ENCODE results near the gene CDH15.
A peak's percentile ranks its signal among the peaks of the same experiment; 100 is the strongest.

The CDH15 gene

GRCh38 chr16:89171216-89172170, at the start of gene CDH15:
Gene CDH15 (plus strand): TSS chr16:89171748. CDS start chr16:89171832, 84 bp downstream.
- DNase-seq (ENCODE audit: low read depth in 2 of 2): peak; percentile 90 to 95

- DNase-seq (ENCODE audit: low read depth in 2 of 2): peak; percentile 16 to 22
Measured at GRCh38 chr16:89122322-89122851, 49.2 kb upstream of the CDH15 start.

- no peak for DNase-seq (ENCODE audit: low read depth in 2 of 2)
Measured at GRCh38 chr16:89123001-89123830, 48.3 kb upstream of the CDH15 start.

GRCh38 chr16:89123831-89124100, 47.8 kb upstream of the CDH15 start:
- no peak for DNase-seq (ENCODE audit: low read depth in 2 of 2)

- no peak for DNase-seq (ENCODE audit: low read depth in 2 of 2)
Measured at GRCh38 chr16:89129378-89129777, 42.2 kb upstream of the CDH15 start.

GRCh38 chr16:89130448-89130847, 41.1 kb upstream of the CDH15 start:
- no peak for DNase-seq (ENCODE audit: low read depth in 2 of 2)

GRCh38 chr16:89131783-89132182, 39.8 kb upstream of the CDH15 start:
- no peak for DNase-seq (ENCODE audit: low read depth in 2 of 2)

- DNase-seq (ENCODE audit: low read depth in 2 of 2): no peak
Measured at GRCh38 chr16:89132194-89133005, 39.1 kb upstream of the CDH15 start.

GRCh38 chr16:89133457-89134127, 38.0 kb upstream of the CDH15 start:
- no peak for DNase-seq (ENCODE audit: low read depth in 2 of 2)

- no peak for DNase-seq (ENCODE audit: low read depth in 2 of 2)
Measured at GRCh38 chr16:89134269-89134668, 37.3 kb upstream of the CDH15 start.

- DNase-seq (ENCODE audit: low read depth in 2 of 2): no peak
Measured at GRCh38 chr16:89135166-89135565, 36.4 kb upstream of the CDH15 start.

GRCh38 chr16:89135971-89136765, 35.4 kb upstream of the CDH15 start:
- no peak for DNase-seq (ENCODE audit: low read depth in 2 of 2)

GRCh38 chr16:89136931-89137330, 34.6 kb upstream of the CDH15 start:
- DNase-seq (ENCODE audit: low read depth in 2 of 2): no peak

GRCh38 chr16:89137666-89138512, 33.7 kb upstream of the CDH15 start:
- no peak for DNase-seq (ENCODE audit: low read depth in 2 of 2)

- no peak for DNase-seq (ENCODE audit: low read depth in 2 of 2)
Measured at GRCh38 chr16:89138513-89138795, 33.1 kb upstream of the CDH15 start.

- no peak for DNase-seq (ENCODE audit: low read depth in 2 of 2)
Measured at GRCh38 chr16:89138843-89139520, 32.6 kb upstream of the CDH15 start.

GRCh38 chr16:89139907-89140361, 31.6 kb upstream of the CDH15 start:
- DNase-seq (ENCODE audit: low read depth in 2 of 2): no peak

GRCh38 chr16:89140401-89140800, 31.1 kb upstream of the CDH15 start:
- DNase-seq (ENCODE audit: low read depth in 2 of 2): no peak
